ENCODE results near the gene DNAH10. TPM values are rescaled to one million over a fixed set of nuclear protein-coding genes. Genes with fewer than 3 reads are reported as not detected.

The DNAH10 gene
- total and polyA plus RNA-seq, 10 of the 15 experiments (the other 5 are each of a cell fraction or from before 2014, with no cell fraction given) = 0.01 to 0.32 (median 0.06) TPM

DNA sequence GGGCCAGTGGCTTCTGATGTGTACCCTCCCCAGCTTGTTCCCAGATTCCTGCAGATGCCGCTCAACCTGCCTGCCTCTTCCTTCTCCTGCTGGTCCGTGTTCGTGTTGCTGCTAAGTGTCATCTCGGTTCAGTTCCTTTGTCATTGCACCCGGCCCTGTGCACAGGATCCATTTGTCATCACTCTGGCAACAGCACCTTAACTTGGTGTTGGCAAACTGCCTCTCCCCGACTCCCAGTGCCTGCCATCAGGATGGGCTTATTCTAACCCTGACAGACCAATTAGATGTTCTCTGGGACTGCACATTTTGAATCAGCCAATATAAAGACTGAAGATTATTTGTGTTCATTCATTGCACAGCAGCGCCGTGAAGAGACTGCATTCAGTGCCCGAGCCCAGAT lies 137.3 kb downstream of the DNAH10 start:
- WGBS (ENCODE audit: insufficient coverage, insufficient replicate concordance, low lambda C conversion rate, missing lambda C conversion rate) = 64% methylated on average over 9 of the region's 9 CpGs
- BruUV-seq (replicated peaks) = no TSS peak
- intact Hi-C loops (cut with micrococcal nuclease; ENCODE audit: unreplicated experiment) = no loop called here
- CTCF ChIA-PET = interaction anchor here (1.5 kb wide), 1 partner anchor 84 kb away, joined by 6 read pairs; no protein-coding TSS in a partner anchor
- DNase-seq (ENCODE audit: low read depth, low spot score) = no peak
- H3K4me2 ChIP-seq (ENCODE audit: control insufficient read depth, insufficient read depth) = no peak overlapping the region
- no peaks in the 10 kb centered on the region for H3K79me2 ChIP-seq (ENCODE audit: control insufficient read depth, insufficient read depth, low read length)
- H3K9me3 ChIP-seq (replicated peaks; ENCODE audit: control insufficient read depth, insufficient read depth, low read length) = no peaks in the 10 kb centered on the region
- ATAC-seq = no peak
- RAD21 ChIA-PET (ENCODE audit: unreplicated experiment) = no interaction called here
- H3K36me3 ChIP-seq (ENCODE audit: control insufficient read depth in 2 of 2, insufficient read depth in 2 of 2, low read length in 1 of 2) = no peaks in the 10 kb centered on the region
- H3K4me1 ChIP-seq (ENCODE audit: control insufficient read depth, insufficient read depth, low read length) = no peaks in the 10 kb centered on the region
- no peak overlapping the region for H2AFZ ChIP-seq (ENCODE audit: control insufficient read depth, low read depth, low read length)
- TF ChIP-seq BRCA1 (IDR thresholded peaks at IDR 0.05; ENCODE audit: low read depth, low read length) (no peak), RCOR1 (conservative IDR thresholded peaks at IDR 0.05; ENCODE audit: low read depth, low read length) (no peak), GATAD2B (conservative IDR thresholded peaks at IDR 0.05; ENCODE audit: low read depth) (no peak), BACH1 (IDR thresholded peaks at IDR 0.05; ENCODE audit: borderline replicate concordance) (no peak), CREM (IDR thresholded peaks at IDR 0.05; ENCODE audit: low read depth) (no peak), BHLHE40 (IDR thresholded peaks at IDR 0.05; ENCODE audit: borderline replicate concordance in 1 of 2, low read depth in 2 of 2, low read length in 1 of 2) (no peak), RB1 (IDR thresholded peaks at IDR 0.05; ENCODE audit: borderline replicate concordance) (no peak), MYC (IDR thresholded peaks at IDR 0.05; ENCODE audit: insufficient read depth, insufficient read length, insufficient replicate concordance, low read length, severe bottlenecking) (no peak), STAT1 (conservative IDR thresholded peaks at IDR 0.05) (no peak), DPF2 (IDR thresholded peaks at IDR 0.05) (no peak), MEF2A (IDR thresholded peaks at IDR 0.05; ENCODE audit: insufficient read depth, low read depth, low read length) (no peak), TCF7 (IDR thresholded peaks at IDR 0.05; ENCODE audit: borderline replicate concordance) (no peak), PAX8 (IDR thresholded peaks at IDR 0.05) (no peak), NFXL1 (IDR thresholded peaks at IDR 0.05; ENCODE audit: borderline replicate concordance) (no peak), PAX5 (IDR thresholded peaks at IDR 0.05; ENCODE audit: borderline replicate concordance, low read depth, low read length) (no peak)
- TF ChIP-seq, protein P1, sequence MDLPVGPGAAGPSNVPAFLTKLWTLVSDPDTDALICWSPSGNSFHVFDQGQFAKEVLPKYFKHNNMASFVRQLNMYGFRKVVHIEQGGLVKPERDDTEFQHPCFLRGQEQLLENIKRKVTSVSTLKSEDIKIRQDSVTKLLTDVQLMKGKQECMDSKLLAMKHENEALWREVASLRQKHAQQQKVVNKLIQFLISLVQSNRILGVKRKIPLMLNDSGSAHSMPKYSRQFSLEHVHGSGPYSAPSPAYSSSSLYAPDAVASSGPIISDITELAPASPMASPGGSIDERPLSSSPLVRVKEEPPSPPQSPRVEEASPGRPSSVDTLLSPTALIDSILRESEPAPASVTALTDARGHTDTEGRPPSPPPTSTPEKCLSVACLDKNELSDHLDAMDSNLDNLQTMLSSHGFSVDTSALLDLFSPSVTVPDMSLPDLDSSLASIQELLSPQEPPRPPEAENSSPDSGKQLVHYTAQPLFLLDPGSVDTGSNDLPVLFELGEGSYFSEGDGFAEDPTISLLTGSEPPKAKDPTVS (IDR thresholded peaks at IDR 0.05; ENCODE audit: low read depth, low read length) = no peak
- TF ChIP-seq, protein P2, sequence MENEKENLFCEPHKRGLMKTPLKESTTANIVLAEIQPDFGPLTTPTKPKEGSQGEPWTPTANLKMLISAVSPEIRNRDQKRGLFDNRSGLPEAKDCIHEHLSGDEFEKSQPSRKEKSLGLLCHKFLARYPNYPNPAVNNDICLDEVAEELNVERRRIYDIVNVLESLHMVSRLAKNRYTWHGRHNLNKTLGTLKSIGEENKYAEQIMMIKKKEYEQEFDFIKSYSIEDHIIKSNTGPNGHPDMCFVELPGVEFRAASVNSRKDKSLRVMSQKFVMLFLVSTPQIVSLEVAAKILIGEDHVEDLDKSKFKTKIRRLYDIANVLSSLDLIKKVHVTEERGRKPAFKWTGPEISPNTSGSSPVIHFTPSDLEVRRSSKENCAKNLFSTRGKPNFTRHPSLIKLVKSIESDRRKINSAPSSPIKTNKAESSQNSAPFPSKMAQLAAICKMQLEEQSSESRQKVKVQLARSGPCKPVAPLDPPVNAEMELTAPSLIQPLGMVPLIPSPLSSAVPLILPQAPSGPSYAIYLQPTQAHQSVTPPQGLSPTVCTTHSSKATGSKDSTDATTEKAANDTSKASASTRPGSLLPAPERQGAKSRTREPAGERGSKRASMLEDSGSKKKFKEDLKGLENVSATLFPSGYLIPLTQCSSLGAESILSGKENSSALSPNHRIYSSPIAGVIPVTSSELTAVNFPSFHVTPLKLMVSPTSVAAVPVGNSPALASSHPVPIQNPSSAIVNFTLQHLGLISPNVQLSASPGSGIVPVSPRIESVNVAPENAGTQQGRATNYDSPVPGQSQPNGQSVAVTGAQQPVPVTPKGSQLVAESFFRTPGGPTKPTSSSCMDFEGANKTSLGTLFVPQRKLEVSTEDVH (IDR thresholded peaks at IDR 0.05; ENCODE audit: low read depth, partially characterized antibody) = no peak
- H3K27me3 ChIP-seq (replicated peaks in 1 of 2; ENCODE audit: control insufficient read depth in 2 of 2, insufficient read depth in 2 of 2, low read length in 1 of 2) = no peaks in the 10 kb centered on the region; a peak in 2 of 4 replicates
- in situ Hi-C loops (cut with MboI) = no loop called here
- no peak for FAIRE-seq
- H3K27ac ChIP-seq (ENCODE audit: control insufficient read depth, insufficient read depth) = no peak overlapping the region
- H4K20me1 ChIP-seq (ENCODE audit: control insufficient read depth, insufficient read depth) = no peaks in the 10 kb centered on the region
- no peak overlapping the region for H3K4me3 ChIP-seq
- H3K9ac ChIP-seq (ENCODE audit: control insufficient read depth, insufficient read depth, low read length) = no peak overlapping the region
- POLR2A ChIA-PET = no interaction called here
- SMC1A ChIA-PET (ENCODE audit: uncharacterized antibody, unreplicated experiment) = no interaction called here
